GM23248 (cell line): ENCODE data around the gene HOXC10. TPM values are rescaled to one million over a fixed set of nuclear protein-coding genes. Genes with fewer than 3 reads are reported as not detected.

ENCODE experiments used
- DNase-seq: peaks from one replicate; pipeline ENCODE4 v3.0.0-alpha.2; 2015
- H2AFZ ChIP-seq: fragments of 200-600 bp; sonication (generic); 2 replicates; pipeline ENCODE4 v1.6.1; 2016; ENCODE audit warnings: antibody characterized with exemption
- H3F3A ChIP-seq: fragments of 200-600 bp; sonication (generic); 2 replicates; pipeline ENCODE4 v1.6.1; 2016; ENCODE audit warnings: mild to moderate bottlenecking, antibody characterized with exemption, mixed run types; ENCODE audit not compliant: insufficient read depth
- H3K27ac ChIP-seq: fragments of 200-600 bp; sonication (generic); 2 replicates; pipeline ENCODE4 v1.5.1; 2016; ENCODE audit warnings: mild to moderate bottlenecking
- H3K27me3 ChIP-seq: fragments of 200-600 bp; sonication (generic); replicated peaks from 2 replicates; pipeline ENCODE4 v1.6.1; 2016; ENCODE audit warnings: mild to moderate bottlenecking; ENCODE audit not compliant: insufficient read depth
- H3K36me3 ChIP-seq: fragments of 200-600 bp; sonication (generic); 2 replicates; pipeline ENCODE4 v1.6.1; 2016; ENCODE audit warnings: low read depth, mild to moderate bottlenecking
- H3K4me1 ChIP-seq: fragments of 200-600 bp; sonication (generic); 2 replicates; pipeline ENCODE4 v1.6.1; 2016; ENCODE audit warnings: mild to moderate bottlenecking; ENCODE audit not compliant: insufficient read depth
- H3K4me2 ChIP-seq: fragments of 200-600 bp; sonication (generic); one replicate; pipeline ENCODE4 v1.6.1; 2016; ENCODE audit warnings: mild to moderate bottlenecking; ENCODE audit not compliant: unreplicated experiment
- H3K4me3 ChIP-seq: fragments of 200-600 bp; sonication (generic); 2 replicates; pipeline ENCODE4 v1.5.1; 2016; ENCODE audit warnings: mild to moderate bottlenecking
- H3K79me2 ChIP-seq: fragments of 200-600 bp; sonication (generic); 2 replicates; pipeline ENCODE4 v1.6.1; 2016; ENCODE audit warnings: mild to moderate bottlenecking; ENCODE audit not compliant: insufficient read depth
- H3K9ac ChIP-seq: fragments of 200-600 bp; sonication (generic); 2 replicates; pipeline ENCODE4 v1.6.1; 2016; ENCODE audit warnings: mild to moderate bottlenecking
- H3K9me2 ChIP-seq: fragments of 200-600 bp; sonication (generic); 2 replicates; pipeline ENCODE4 v1.6.1; 2016; ENCODE audit warnings: mixed run types, mild to moderate bottlenecking, moderate library complexity; ENCODE audit not compliant: insufficient read depth
- H3K9me3 ChIP-seq: fragments of 200-600 bp; sonication (generic); one replicate; pipeline ENCODE4 v1.6.1; 2017; ENCODE audit warnings: low read depth
- H4K20me1 ChIP-seq: fragments of 200-600 bp; sonication (generic); 2 replicates; pipeline ENCODE4 v1.6.0; 2016; ENCODE audit not compliant: insufficient read depth
- EZH2 ChIP-seq: fragments of 200-600 bp; sonication (generic); IDR thresholded peaks from 2 replicates; pipeline ENCODE4 v1.6.1; 2018; ENCODE audit warnings: antibody characterized with exemption, mild to moderate bottlenecking; ENCODE audit not compliant: insufficient read depth, poor library complexity, severe bottlenecking
- EZH2phosphoT487 ChIP-seq: fragments of 200-600 bp; sonication (generic); IDR thresholded peaks from 2 replicates; pipeline ENCODE4 v1.6.1; 2018; ENCODE audit warnings: antibody characterized with exemption, moderate library complexity, mild to moderate bottlenecking, low read depth; ENCODE audit not compliant: insufficient read depth
- WGBS, 2 experiments: methylation state at CpG; one replicate each; pipeline ENCODE4 v1.1.6; 2015 to 2017; ENCODE audit warnings: low lambda C conversion rate in 2 of 2, low coverage in 1 of 2; ENCODE audit errors: missing lambda C conversion rate in 2 of 2; 5-methylcytosine and 5-hydroxymethylcytosine counted together
- in situ Hi-C: fragments of 300-500 bp; cut with MboI; formaldehyde crosslinking; loops from 2 replicates; pipeline ENCODE4 v1.15.0; 2020
- polyA plus RNA-seq: library from polyadenylated mRNA; unstranded; fragments of >200 nt; fragmentation: Nextera tagmentation; extraction: Ambion mirVana; gene quantifications from 2 replicates; pipeline ENCODE4 v1.2.1, GENCODE V29; 2016
- total RNA-seq: library from RNA; depleted of rRNA; stranded (reverse); fragments of >200 nt; shearing (Covaris generic); gene quantifications from 2 replicates; pipeline ENCODE4 v1.2.3, GENCODE V29; 2014

HOXC10 gene
- total and polyA plus RNA-seq, 2 experiments from 2014 or later: not detected

DNA sequence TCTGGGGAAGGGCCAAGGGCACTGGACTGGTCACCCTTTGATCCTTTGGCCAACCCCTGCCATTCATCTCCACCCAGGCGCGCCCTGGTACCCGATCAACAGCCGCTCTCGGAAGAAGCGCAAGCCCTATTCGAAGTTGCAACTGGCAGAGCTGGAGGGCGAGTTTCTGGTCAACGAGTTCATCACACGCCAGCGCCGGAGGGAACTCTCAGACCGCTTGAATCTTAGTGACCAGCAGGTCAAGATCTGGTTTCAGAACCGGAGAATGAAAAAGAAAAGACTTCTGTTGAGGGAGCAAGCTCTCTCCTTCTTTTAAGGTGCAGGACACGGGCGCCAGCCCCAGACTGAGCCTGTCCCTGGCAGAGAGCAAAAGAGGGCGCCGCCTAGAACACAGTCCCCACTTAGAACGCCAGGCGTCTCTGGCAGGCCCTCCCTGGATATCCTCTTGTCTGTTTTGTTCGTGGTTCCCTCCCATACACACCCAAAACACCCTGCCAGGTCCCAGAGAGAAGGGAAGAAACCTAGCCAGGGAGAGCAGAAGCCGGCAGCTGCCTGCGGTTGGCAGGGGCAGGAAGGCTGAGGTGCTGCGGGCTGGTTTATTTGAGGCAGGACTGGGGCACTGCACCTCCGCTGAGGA is 28.6 kb upstream of the HOXC10 start:
- Histone ChIP-seq H2AFZ (no peak overlapping the region), H3F3A (no peaks in the 10 kb centered on the region), H3K79me2 (no peaks in the 10 kb centered on the region), H3K27ac (no peak overlapping the region), H3K27me3 (peaks cover 100% of the 10 kb centered on the region), H3K4me1 (no peaks in the 10 kb centered on the region), H3K4me2 (no peak overlapping the region), H3K9me3 (no peaks in the 10 kb centered on the region), H3K9me2 (no peaks in the 10 kb centered on the region), H3K4me3 (no peak overlapping the region), H3K9ac (no peak overlapping the region), H3K36me3 (no peaks in the 10 kb centered on the region), H4K20me1 (no peaks in the 10 kb centered on the region)
- TF ChIP-seq EZH2phosphoT487 (no peak; the same call in 1 of the 2 replicates), EZH2 (no peak)
- WGBS, 2 experiments: 8 to 11% methylated on average over 25 of the region's 25 CpGs
- in situ Hi-C loops: no loop called here
- DNase-seq: no peak

DNA sequence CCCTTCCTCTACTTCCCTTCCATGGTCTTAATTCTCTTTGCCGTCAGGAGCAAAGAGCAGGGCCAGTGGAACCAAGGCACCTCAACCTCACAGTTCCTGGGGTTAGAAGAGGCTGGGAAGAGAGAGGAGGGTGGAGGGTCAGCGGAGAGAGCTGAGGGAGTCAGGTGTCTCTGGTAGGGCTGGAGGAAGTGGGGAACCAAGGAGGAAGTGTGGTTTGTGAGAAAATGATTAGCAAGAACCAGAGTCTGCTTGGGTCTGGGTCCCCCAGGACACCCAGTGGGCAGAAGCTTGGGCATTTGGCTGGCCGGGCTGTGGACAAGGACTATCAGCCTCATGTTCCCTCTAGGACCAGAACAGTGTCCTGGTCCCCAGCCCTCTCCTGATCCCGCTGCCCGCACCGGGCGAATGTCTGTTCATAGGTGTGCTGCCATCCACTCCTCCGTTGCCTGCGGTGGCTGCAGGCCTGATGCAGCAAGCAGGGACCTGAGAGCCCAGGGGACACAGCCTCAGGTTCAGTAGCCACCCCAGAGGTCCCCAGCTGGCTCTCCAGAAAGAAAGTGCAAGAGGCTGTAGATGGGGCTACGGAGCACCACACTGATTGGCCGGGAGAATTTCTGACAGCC is 27.9 kb upstream of the HOXC10 start:
- peak; percentile 21 for TF ChIP-seq EZH2
- no peak for TF ChIP-seq EZH2phosphoT487
- Histone ChIP-seq H3F3A (no peaks in the 10 kb centered on the region), H3K4me1 (no peaks in the 10 kb centered on the region), H3K36me3 (no peaks in the 10 kb centered on the region), H3K4me3 (no peak overlapping the region), H3K79me2 (no peaks in the 10 kb centered on the region), H3K27me3 (peaks cover 100% of the 10 kb centered on the region), H4K20me1 (no peaks in the 10 kb centered on the region), H3K9me3 (no peaks in the 10 kb centered on the region), H2AFZ (no peak overlapping the region), H3K9ac (no peak overlapping the region), H3K27ac (no peak overlapping the region), H3K4me2 (no peak overlapping the region), H3K9me2 (no peaks in the 10 kb centered on the region)
- DNase-seq: no peak
- 3 to 10% methylated on average over 9 to 11 of the region's 11 CpGs for WGBS, 2 experiments
- in situ Hi-C loops: no loop called here

GRCh38 chr12:53958128-53958527 is 26.8 kb upstream of the HOXC10 start:
- TF ChIP-seq EZH2phosphoT487 (no peak), EZH2 (no peak)
- no peak overlapping the region for H3K9ac ChIP-seq
- H3K9me2 ChIP-seq: no peaks in the 10 kb centered on the region
- no peak for DNase-seq
- H3K79me2 ChIP-seq: no peaks in the 10 kb centered on the region
- no peak overlapping the region for H2AFZ ChIP-seq
- no peak overlapping the region for H3K4me3 ChIP-seq
- H3F3A ChIP-seq: no peaks in the 10 kb centered on the region
- H3K4me1 ChIP-seq: no peaks in the 10 kb centered on the region
- no peaks in the 10 kb centered on the region for H3K9me3 ChIP-seq
- H4K20me1 ChIP-seq: no peaks in the 10 kb centered on the region
- WGBS, 2 experiments: 30 to 36% methylated on average over 3 of the region's 3 CpGs
- H3K4me2 ChIP-seq: no peak overlapping the region
- H3K27ac ChIP-seq: no peak overlapping the region
- H3K36me3 ChIP-seq: no peaks in the 10 kb centered on the region
- in situ Hi-C loops: no loop called here
- peaks cover 100% of the 10 kb centered on the region for H3K27me3 ChIP-seq

GRCh38 chr12:53959314-53959713 is 25.6 kb upstream of the HOXC10 start:
- Histone ChIP-seq H3K36me3 (no peaks in the 10 kb centered on the region), H3K4me2 (no peak overlapping the region), H3K4me1 (no peaks in the 10 kb centered on the region), H4K20me1 (no peaks in the 10 kb centered on the region), H3K4me3 (no peak overlapping the region), H3K9ac (no peak overlapping the region), H3K79me2 (no peaks in the 10 kb centered on the region), H3K9me3 (no peaks in the 10 kb centered on the region), H3K27me3 (peaks cover 100% of the 10 kb centered on the region), H3F3A (no peaks in the 10 kb centered on the region), H2AFZ (no peak overlapping the region), H3K27ac (no peak overlapping the region), H3K9me2 (no peaks in the 10 kb centered on the region)
- DNase-seq: no peak
- in situ Hi-C loops: no loop called here
- TF ChIP-seq EZH2 (no peak), EZH2phosphoT487 (no peak)
- 12 to 14% methylated on average over 4 of the region's 4 CpGs for WGBS, 2 experiments
